ENCODE measurements around the gene OCLN. TPM values are rescaled to one million over a fixed set of nuclear protein-coding genes. Genes with fewer than 3 reads are reported as not detected.

OCLN gene
- total and polyA plus RNA-seq, 9 of the 15 experiments (the other 6 are each of a cell fraction or from before 2014, with no cell fraction given), result 0.05 to 0.29 (median 0.15) TPM

DNA sequence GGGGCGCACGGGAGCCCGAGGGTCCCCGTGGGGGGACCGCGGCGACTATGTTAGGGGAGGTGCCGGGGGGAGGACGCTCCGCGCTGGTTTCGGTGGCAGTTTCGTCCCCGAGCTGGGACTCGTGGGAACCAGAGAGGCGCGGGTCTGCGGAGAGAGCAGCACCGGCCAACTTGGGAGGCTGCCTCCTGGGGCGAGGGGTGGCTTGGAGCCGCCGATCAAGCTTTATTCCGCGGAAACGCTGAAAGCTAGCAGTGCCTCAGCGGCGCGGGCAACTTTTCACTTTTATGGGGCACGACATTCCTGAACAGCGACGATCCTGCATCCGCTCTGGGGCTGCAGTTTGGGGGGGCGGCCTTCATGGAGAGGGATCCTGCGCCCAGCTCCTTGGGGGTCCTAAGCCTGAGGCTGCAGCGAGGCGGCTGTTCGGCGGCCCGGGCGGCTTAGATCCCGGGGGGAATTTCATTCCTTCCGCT, 369 bp downstream of the OCLN start:
- no peaks in the 10 kb centered on the region for H3K79me2 ChIP-seq (ENCODE audit: control insufficient read depth, insufficient read depth, low read length)
- no TSS peak for BruUV-seq (replicated peaks)
- TF ChIP-seq, protein P1, sequence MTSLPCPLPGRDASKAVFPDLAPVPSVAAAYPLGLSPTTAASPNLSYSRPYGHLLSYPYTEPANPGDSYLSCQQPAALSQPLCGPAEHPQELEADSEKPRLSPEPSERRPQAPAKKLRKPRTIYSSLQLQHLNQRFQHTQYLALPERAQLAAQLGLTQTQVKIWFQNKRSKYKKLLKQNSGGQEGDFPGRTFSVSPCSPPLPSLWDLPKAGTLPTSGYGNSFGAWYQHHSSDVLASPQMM (CRISPR knock-in tag; IDR thresholded peaks at IDR 0.05), result no peak
- TF ChIP-seq HMG20B (CRISPR knock-in tag; IDR thresholded peaks at IDR 0.05), result no peak
- TF ChIP-seq SAFB (IDR thresholded peaks at IDR 0.05; ENCODE audit: borderline replicate concordance, low read depth, low read length), result no peak
- TF ChIP-seq SRSF7 (optimal IDR thresholded peaks at IDR 0.05; ENCODE audit: low read depth, low read length), result no peak
- TF ChIP-seq CHD2 (IDR thresholded peaks at IDR 0.05; ENCODE audit: low read depth, low read length), result no peak
- TF ChIP-seq BCL6 (CRISPR knock-in tag; IDR thresholded peaks at IDR 0.05), result no peak
- no peak for TF ChIP-seq PTTG1 (tag; IDR thresholded peaks at IDR 0.05; ENCODE audit: low read depth)
- no peak for TF ChIP-seq ZSCAN29 (IDR thresholded peaks at IDR 0.05)
- no peak for TF ChIP-seq KDM1A (IDR thresholded peaks at IDR 0.05)
- no peak for TF ChIP-seq ZEB2 (IDR thresholded peaks at IDR 0.05)
- TF ChIP-seq, protein P2, sequence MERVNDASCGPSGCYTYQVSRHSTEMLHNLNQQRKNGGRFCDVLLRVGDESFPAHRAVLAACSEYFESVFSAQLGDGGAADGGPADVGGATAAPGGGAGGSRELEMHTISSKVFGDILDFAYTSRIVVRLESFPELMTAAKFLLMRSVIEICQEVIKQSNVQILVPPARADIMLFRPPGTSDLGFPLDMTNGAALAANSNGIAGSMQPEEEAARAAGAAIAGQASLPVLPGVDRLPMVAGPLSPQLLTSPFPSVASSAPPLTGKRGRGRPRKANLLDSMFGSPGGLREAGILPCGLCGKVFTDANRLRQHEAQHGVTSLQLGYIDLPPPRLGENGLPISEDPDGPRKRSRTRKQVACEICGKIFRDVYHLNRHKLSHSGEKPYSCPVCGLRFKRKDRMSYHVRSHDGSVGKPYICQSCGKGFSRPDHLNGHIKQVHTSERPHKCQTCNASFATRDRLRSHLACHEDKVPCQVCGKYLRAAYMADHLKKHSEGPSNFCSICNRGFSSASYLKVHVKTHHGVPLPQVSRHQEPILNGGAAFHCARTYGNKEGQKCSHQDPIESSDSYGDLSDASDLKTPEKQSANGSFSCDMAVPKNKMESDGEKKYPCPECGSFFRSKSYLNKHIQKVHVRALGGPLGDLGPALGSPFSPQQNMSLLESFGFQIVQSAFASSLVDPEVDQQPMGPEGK (CRISPR knock-in tag; IDR thresholded peaks at IDR 0.05; ENCODE audit: borderline replicate concordance), result no peak
- TF ChIP-seq TAF1 (IDR thresholded peaks at IDR 0.05; ENCODE audit: control insufficient read depth, extremely low read depth, insufficient read depth, low read length, severe bottlenecking), result no peak
- no peak for TF ChIP-seq MAFK (IDR thresholded peaks at IDR 0.05; ENCODE audit: low read length)
- no peak for TF ChIP-seq ZNF408 (CRISPR knock-in tag; IDR thresholded peaks at IDR 0.05; ENCODE audit: low read depth)
- TF ChIP-seq ZNF586 (CRISPR knock-in tag; conservative IDR thresholded peaks at IDR 0.05), result no peak
- H3K36me3 ChIP-seq (ENCODE audit: control insufficient read depth, insufficient read depth, low read length), result no peaks in the 10 kb centered on the region
- in situ Hi-C loops (cut with MboI), result no loop called here
- no peak overlapping the region for H3K4me3 ChIP-seq
- no peaks in the 10 kb centered on the region for H3K9me3 ChIP-seq (replicated peaks; ENCODE audit: control insufficient read depth, insufficient read depth, low read depth, low read length)
- FAIRE-seq (no peak), DNase-seq (ENCODE audit: extremely low read depth in 1 of 4, low spot score in 3 of 4) (no peak), ATAC-seq (no peak)
- WGBS (ENCODE audit: insufficient coverage, low coverage, missing lambda C conversion rate), result 34% methylated on average over 35 of the region's 42 CpGs
- H2AFZ ChIP-seq (ENCODE audit: low read depth, low read length), result no peak overlapping the region
- H3K4me1 ChIP-seq (replicated peaks in 1 of 2; ENCODE audit: control insufficient read depth in 2 of 2, insufficient read depth in 2 of 2, low read length in 2 of 2), result peaks cover 0 to 19% of the 10 kb centered on the region in 2 experiments; a peak in 2 of 5 replicates
- H4K20me1 ChIP-seq (replicated peaks; ENCODE audit: control insufficient read depth, insufficient read depth, low read length), result no peaks in the 10 kb centered on the region
- no peaks in the 10 kb centered on the region for H3K9me1 ChIP-seq (ENCODE audit: control insufficient read depth, insufficient read depth, low read length)
- CTCF ChIA-PET (ENCODE audit: low intra/inter-chr PET ratio), result no interaction called here
- no peak overlapping the region for H3K4me2 ChIP-seq (ENCODE audit: insufficient read depth, low read length)
- POLR2A ChIA-PET, result interaction anchor here (0.5 kb wide), 1 partner anchor 54 kb away, joined by 3 read pairs; no protein-coding TSS in a partner anchor
- intact Hi-C loops (cut with micrococcal nuclease), result no loop called here
- H3K27me3 ChIP-seq (ENCODE audit: control insufficient read depth in 2 of 2, insufficient read depth in 2 of 2, low read length in 2 of 2), result peaks cover 39 to 52% of the 10 kb centered on the region in 2 experiments
- no peak overlapping the region for H3K27ac ChIP-seq (ENCODE audit: extremely low read depth, low read depth, low read length)
- no peak overlapping the region for H3K9ac ChIP-seq (ENCODE audit: insufficient read depth in 1 of 2, low read depth in 2 of 2, low read length in 2 of 2)

Data from K562 (cell line).